GM21737 (cell line): Measurements from ENCODE around the gene F8.
A peak's percentile ranks its signal among the peaks of the same experiment; 100 is the strongest.
"Not testable (repeated sequence)": the region's sequence is repeated elsewhere in the genome, so short reads cannot be mapped to it uniquely, and the experiment has no call there.

Experiments
- ATAC-seq: cut with Tn5 transposase; IDR thresholded peaks from one replicate; pipeline ENCODE4 v1.9.1; 2021; ENCODE audit warnings: mild to moderate bottlenecking, moderate library complexity; ENCODE audit not compliant: unreplicated experiment

Gene F8

DNA sequence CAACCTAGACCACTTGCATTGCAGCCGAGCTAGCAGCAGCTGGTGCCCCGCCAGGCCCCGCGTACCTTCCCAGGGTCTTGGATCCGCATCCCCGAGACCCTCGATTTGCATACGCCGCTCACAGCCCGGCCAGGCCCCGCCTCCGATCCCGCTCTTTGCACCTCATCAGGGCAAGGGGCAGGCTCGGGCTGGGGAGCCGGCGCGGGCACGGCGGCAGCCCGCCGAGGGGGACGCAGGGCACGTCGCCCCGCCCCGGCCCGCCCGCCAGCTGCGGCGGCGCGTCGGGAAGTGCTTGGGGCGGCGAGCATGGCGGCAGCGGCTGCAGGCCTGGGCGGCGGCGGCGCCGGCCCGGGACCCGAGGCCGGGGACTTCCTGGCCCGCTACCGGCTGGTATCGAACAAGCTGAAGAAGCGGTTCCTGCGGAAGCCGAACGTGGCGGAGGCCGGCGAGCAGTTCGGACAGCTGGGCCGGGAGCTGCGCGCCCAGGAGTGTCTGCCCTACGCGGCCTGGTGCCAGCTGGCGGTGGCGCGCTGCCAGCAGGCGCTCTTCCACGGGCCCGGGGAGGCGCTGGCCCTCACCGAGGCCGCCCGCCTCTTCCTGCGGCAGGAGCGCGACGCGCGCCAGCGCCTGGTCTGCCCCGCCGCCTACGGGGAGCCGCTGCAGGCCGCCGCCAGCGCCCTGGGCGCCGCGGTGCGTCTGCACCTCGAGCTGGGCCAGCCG, 136.3 kb downstream of the F8 start, which contains the start of gene F8A1:
TSS of gene F8A1 (plus strand) at position 287 of the 720 bp plus-strand sequence. CDS start at position 307, 20 bp downstream.
- ATAC-seq, result peak; percentile 72

GRCh38 chrX:154885549-154885948, 137.0 kb downstream of the F8 start:
- not testable (repeated sequence) for ATAC-seq

DNA sequence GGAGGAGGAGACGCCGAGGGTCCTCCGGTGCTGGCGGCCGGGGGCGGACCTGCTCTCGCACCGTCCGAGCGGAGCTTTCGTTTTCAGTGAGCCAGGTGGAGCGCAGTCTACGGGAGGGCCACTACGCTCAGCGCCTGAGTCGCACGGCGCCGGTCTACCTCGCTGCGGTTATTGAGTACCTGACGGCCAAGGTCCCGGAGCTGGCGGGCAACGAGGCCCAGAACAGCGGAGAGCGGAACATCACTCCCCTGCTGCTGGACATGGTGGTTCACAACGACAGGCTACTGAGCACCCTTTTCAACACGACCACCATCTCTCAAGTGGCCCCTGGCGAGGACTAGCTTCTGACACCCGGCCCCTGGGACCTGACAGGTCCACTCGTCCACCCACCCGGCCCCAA, 137.5 kb downstream of the F8 start:
- ATAC-seq, result not testable (repeated sequence)

GRCh38 chrX:154884069-154884468, 138.5 kb downstream of the F8 start:
- not testable (repeated sequence) for ATAC-seq

GRCh38 chrX:154873329-154873728, 149.2 kb downstream of the F8 start:
- ATAC-seq, result no peak

DNA sequence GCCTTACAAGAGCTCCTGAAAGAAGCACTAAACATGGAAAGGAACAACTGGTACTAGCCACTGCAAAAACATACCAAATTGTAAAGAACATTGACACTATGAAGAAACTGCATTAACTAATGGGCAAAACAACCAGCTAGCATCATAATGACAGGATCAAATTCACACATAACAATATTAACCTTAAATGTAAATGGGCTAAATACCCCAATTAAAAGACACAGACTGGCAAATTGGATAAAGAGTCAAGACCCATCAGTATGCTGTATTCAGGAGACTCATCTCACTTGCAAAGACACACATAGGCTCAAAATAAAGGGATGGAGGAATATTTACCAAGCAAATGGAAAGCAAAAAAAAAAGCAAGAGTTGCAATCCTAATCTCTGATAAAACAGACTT, 154.0 kb downstream of the F8 start:
- ATAC-seq, result not testable (repeated sequence)

- ATAC-seq, result no peak
Observed at GRCh38 chrX:154855256-154855655, 167.3 kb downstream of the F8 start.

DNA sequence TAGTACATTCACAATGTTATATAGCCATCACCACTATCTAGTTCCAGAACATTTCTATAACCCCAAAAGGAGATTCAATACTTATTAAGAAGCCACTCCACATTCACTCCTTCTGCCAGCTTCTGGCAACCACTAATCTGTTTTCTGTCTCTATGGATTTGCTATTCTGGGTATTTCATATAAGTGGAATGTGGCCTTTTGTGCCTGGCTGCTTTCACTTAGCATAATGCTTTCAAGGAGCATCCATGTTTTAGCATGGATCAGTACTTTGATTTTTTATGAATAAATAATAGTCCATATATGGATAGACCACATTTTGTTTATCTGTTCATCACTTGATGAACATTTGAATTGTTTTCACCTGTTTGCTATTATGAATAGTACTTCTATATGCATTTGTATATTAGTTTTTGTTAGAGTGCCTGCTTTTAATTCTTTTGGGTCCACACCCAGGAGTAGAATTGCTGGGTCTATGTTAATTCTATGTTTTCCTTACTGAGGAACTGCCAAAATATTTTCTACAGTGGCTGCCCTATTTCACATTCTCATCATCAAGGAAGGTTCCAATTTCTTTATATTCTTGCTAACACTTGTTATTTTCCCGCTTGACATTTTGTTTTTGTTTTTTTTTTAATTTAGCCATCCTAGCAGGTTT, 171.4 kb downstream of the F8 start:
- no peak for ATAC-seq

- ATAC-seq, result no peak
Observed at GRCh38 chrX:154840856-154841255, 181.7 kb downstream of the F8 start.

- no peak for ATAC-seq
Observed at GRCh38 chrX:154836163-154836562, 186.4 kb downstream of the F8 start.

DNA sequence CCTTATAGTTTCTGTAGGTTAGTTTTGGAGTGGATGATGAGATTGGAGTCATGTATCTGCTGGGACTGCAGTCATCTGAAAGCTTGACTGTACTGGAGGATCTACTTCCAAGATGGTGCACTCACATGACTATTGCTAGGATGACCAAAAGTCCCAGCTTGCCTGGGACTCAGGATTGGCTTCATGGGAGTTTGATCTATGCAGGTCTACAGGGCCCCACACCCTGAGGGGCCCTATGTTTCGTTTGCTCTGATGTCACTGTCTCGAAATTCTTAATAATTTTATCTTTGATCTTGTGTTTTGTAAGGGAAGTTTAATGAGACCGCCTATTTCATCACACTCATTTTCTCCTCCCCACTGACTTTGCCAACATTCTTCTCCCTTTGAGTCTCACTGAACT, 188.0 kb downstream of the F8 start, which contains the start of gene SMIM9:
TSS of gene SMIM9 (minus strand) at position 101 of the 400 bp plus-strand sequence. CDS start 3,806 bp downstream, outside the sequence.
- ATAC-seq, result no peak

DNA sequence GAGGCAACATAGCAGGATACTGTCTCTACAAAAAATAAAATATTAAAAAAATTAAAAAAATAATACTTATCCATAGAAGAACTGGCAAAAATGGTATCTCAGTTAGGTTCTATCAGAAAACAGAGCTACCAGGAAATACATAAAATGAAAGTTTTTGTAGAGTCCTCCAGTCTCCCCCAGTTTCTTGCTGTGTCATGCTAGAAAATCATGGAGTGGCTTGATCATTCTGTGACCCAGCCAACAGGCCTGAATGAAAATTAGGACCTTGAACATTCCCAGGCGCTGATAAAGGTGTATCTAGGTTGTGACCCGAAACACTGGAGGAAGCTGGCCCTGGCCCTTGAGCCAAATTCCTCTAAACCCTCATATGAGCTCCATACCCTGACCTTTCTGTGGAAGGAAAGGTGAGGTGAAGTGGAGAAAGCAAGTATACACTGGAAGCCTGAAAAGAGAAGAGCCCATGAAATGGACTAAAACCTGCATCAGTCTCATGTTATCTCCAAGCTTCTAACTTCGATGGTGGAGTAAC, 188.7 kb downstream of the F8 start:
- ATAC-seq, result no peak

- no peak for ATAC-seq
Observed at GRCh38 chrX:154829926-154830442, 192.5 kb downstream of the F8 start.

DNA sequence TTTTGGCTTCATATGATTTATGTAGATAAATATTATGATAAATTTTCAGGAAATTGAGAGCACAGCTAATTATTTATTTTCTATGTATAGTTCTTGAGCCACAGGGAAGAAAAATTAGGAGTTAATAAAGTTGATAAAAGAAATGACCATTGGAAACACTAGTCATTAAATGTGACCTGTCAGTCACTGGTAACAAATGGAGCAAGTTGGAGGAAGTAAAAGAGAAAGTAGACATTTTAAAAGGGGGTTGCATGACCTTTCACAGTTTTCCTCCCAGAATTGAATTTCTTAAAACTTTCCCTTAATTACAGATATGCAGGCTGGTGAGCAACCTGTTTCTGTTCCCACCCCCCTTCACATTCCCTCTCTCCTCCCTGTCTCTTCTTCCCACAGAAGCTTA, 193.4 kb downstream of the F8 start:
- no peak for ATAC-seq

- ATAC-seq, result no peak
Observed at GRCh38 chrX:154828016-154828408, 194.5 kb downstream of the F8 start.

DNA sequence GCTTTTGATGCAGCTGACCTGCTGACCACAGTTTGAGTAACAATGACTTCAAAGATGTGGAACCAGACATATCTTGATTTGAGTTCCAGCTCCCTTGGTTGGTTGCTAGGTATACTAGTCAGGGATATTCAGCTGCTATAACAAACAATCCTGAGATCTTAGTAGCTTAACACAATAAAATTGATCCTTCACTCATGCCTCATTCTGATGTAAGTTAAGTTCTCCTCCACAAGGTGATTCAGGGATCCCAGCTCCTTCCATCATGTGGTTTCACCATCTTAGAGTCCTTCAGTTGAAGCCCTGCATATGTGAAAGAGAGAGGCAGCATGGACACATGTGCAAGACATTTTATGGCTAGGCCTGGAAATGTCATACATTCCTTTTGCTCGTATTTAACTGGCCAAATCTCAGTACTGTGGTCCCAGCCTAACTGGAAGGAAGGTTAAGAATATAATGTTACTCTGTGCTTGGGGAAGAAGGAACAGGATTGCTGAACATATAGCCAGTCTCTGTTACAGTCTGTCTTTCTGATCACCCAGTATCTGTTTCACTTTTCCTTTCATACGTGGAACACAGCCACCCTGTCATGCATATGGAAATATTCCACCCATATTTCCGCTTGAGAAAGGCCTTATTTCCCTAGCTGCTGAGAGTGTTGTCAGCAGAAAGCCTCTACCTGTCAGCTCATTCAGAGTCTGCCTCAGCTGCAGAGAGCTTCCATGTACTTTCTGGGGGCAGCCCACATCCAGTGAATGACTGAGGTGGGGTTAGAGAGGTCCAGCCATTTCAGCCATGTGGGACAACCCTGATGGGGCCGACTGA, 195.1 kb downstream of the F8 start:
- peak; percentile 87 for ATAC-seq

DNA sequence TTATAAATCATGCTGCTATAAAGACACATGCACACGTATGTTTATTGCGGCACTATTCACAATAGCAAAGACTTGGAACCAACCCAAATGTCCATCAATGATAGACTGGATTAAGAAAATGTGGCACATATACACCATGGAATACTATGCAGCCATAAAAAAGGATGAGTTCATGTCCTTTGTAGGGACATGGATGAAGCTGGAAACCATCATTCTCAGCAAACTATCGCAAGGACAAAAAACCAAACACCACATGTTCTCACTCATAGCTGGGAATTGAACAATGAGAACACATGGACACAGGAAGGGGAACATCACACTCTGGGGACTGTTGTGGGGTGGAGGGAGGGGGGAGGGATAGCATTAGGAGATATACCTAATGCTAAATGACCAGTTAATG, 196.9 kb downstream of the F8 start:
- not testable (repeated sequence) for ATAC-seq

- no peak for ATAC-seq
Observed at GRCh38 chrX:154824638-154825037, 197.9 kb downstream of the F8 start.

GRCh38 chrX:154822029-154822428, 200.5 kb downstream of the F8 start:
- no peak for ATAC-seq

- ATAC-seq, result no peak
Observed at GRCh38 chrX:154821523-154821922, 201.0 kb downstream of the F8 start.

DNA sequence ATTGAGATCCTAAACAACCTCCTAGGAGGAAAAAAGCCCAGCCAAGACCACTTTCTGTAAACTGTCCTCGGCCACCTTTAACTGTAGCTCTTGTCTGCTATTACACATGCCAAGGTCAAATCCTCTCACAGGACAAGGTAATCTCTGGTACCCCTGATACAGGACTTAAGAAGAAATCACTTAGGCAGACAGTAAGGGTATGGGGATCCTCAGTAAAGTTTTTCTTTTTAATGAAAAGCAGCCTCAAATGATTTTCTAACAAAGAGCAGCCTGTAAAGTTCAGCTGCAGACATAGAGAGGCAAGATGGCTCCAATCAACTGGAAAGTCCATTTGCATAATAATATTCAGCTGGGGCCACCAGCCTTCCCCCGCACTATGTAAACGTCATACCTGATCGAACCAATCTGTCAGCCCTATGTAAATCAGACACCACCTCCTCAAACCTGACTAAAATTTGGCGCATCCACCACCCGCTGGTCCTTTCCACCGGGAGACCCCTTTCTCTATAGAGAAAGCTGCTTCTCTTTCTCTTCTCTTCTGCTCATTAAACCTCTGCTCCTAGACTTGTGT, 202.7 kb downstream of the F8 start:
- no peak for ATAC-seq
